GM12878 (cell line): ENCODE measurements around the gene H1-8.

Experiments
- CBFB ChIP-seq: IDR thresholded peaks from 2 replicates; pipeline ENCODE4 v1.6.1; 2016; ENCODE audit warnings: antibody characterized with exemption, low read depth
- EP300 ChIP-seq, 2 experiments: fragments of 150-350 bp in 1 of 2; IDR thresholded peaks; 2 replicates each; pipeline ENCODE4 v1.6.1; 2011 to 2012; ENCODE audit warnings: low read depth in 2 of 2, low read length in 2 of 2, borderline replicate concordance in 1 of 2, improper control_type of control experiment in 1 of 2, inconsistent platforms in 1 of 2; ENCODE audit not compliant: control insufficient read depth in 1 of 2
- KDM1A ChIP-seq: fragments of 200-600 bp; sonication (generic); IDR thresholded peaks from 2 replicates; pipeline ENCODE4 v1.6.1; 2016; ENCODE audit warnings: borderline replicate concordance
- KLF5 ChIP-seq: fragments of 450-650 bp; IDR thresholded peaks from 2 replicates; pipeline ENCODE4 v1.6.1; 2014; ENCODE audit warnings: mild to moderate bottlenecking; ENCODE audit not compliant: partially characterized antibody
- MEF2B ChIP-seq: fragments of 450-650 bp; IDR thresholded peaks from 2 replicates; pipeline ENCODE4 v1.6.1; 2018; ENCODE audit warnings: mild to moderate bottlenecking, moderate library complexity; ENCODE audit not compliant: partially characterized antibody, poor library complexity, severe bottlenecking
- POLR2AphosphoS5 ChIP-seq: IDR thresholded peaks from 2 replicates; pipeline ENCODE4 v1.6.1; 2011; ENCODE audit warnings: mild to moderate bottlenecking, low read length, inconsistent platforms
- RAD21 ChIP-seq: IDR thresholded peaks from 2 replicates; pipeline ENCODE4 v1.6.1; 2011; ENCODE audit warnings: mild to moderate bottlenecking, low read depth, low read length, moderate library complexity; ENCODE audit not compliant: insufficient read depth
- SREBF2 ChIP-seq: IDR thresholded peaks from 2 replicates; pipeline ENCODE4 v1.6.1; 2012; ENCODE audit warnings: mild to moderate bottlenecking, low read length
- TF ChIP-seq, protein P1 (sequence below), 3 experiments: IDR thresholded peaks in 2 of 3; conservative IDR thresholded peaks in 1 of 3; 2 replicates each; pipeline ENCODE4 v1.5.1; 2011; ENCODE audit warnings: low read depth in 3 of 3, low read length in 3 of 3, mild to moderate bottlenecking in 3 of 3, control low read depth in 2 of 3, moderate library complexity in 2 of 3, inconsistent platforms in 1 of 3, mixed read lengths in 1 of 3; ENCODE audit not compliant: control insufficient read depth in 2 of 3, insufficient read depth in 1 of 3; ENCODE audit errors: extremely low read depth in 1 of 3
- TF ChIP-seq, protein P2 (sequence below): fragments of 450-650 bp; IDR thresholded peaks from 2 replicates; pipeline ENCODE4 v1.6.1; 2018; ENCODE audit warnings: mild to moderate bottlenecking, low read depth, moderate library complexity; ENCODE audit not compliant: partially characterized antibody
- TF ChIP-seq, protein P3 (sequence below): IDR thresholded peaks from 2 replicates; pipeline ENCODE4 v1.6.1; 2011; ENCODE audit warnings: low read depth, low read length, improper control_type of control experiment, borderline replicate concordance

DNA sequence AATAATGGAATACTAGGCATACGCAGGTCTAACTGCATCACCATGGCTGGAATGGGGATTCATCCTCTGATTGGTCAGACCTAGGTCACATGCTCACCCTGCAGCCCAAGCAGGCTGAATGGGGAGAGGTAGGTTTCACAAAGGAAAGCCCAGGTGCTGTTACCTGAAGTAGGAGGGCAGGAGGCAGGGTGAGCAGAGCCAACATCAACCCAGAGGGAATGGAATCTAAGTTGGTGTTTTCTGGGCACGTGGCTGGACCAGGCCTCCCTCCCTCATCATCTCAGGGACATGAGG is 6.7 kb upstream of the H1-8 start:
- TF ChIP-seq, protein P1, sequence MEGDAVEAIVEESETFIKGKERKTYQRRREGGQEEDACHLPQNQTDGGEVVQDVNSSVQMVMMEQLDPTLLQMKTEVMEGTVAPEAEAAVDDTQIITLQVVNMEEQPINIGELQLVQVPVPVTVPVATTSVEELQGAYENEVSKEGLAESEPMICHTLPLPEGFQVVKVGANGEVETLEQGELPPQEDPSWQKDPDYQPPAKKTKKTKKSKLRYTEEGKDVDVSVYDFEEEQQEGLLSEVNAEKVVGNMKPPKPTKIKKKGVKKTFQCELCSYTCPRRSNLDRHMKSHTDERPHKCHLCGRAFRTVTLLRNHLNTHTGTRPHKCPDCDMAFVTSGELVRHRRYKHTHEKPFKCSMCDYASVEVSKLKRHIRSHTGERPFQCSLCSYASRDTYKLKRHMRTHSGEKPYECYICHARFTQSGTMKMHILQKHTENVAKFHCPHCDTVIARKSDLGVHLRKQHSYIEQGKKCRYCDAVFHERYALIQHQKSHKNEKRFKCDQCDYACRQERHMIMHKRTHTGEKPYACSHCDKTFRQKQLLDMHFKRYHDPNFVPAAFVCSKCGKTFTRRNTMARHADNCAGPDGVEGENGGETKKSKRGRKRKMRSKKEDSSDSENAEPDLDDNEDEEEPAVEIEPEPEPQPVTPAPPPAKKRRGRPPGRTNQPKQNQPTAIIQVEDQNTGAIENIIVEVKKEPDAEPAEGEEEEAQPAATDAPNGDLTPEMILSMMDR (IDR thresholded peaks at IDR 0.05 in 2 of 3, conservative IDR thresholded peaks at IDR 0.05 in 1 of 3; ENCODE audit: control insufficient read depth in 2 of 3, extremely low read depth in 1 of 3, insufficient read depth in 1 of 3, low read depth in 3 of 3, low read length in 3 of 3) = no peak
- TF ChIP-seq RAD21 = no peak
- no peak for TF ChIP-seq KDM1A
- TF ChIP-seq KLF5 = no peak
- no peak for TF ChIP-seq CBFB
- TF ChIP-seq POLR2AphosphoS5 = no peak
- TF ChIP-seq, protein P2, sequence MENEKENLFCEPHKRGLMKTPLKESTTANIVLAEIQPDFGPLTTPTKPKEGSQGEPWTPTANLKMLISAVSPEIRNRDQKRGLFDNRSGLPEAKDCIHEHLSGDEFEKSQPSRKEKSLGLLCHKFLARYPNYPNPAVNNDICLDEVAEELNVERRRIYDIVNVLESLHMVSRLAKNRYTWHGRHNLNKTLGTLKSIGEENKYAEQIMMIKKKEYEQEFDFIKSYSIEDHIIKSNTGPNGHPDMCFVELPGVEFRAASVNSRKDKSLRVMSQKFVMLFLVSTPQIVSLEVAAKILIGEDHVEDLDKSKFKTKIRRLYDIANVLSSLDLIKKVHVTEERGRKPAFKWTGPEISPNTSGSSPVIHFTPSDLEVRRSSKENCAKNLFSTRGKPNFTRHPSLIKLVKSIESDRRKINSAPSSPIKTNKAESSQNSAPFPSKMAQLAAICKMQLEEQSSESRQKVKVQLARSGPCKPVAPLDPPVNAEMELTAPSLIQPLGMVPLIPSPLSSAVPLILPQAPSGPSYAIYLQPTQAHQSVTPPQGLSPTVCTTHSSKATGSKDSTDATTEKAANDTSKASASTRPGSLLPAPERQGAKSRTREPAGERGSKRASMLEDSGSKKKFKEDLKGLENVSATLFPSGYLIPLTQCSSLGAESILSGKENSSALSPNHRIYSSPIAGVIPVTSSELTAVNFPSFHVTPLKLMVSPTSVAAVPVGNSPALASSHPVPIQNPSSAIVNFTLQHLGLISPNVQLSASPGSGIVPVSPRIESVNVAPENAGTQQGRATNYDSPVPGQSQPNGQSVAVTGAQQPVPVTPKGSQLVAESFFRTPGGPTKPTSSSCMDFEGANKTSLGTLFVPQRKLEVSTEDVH = no peak
- TF ChIP-seq, protein P3, sequence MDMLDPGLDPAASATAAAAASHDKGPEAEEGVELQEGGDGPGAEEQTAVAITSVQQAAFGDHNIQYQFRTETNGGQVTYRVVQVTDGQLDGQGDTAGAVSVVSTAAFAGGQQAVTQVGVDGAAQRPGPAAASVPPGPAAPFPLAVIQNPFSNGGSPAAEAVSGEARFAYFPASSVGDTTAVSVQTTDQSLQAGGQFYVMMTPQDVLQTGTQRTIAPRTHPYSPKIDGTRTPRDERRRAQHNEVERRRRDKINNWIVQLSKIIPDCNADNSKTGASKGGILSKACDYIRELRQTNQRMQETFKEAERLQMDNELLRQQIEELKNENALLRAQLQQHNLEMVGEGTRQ = no peak
- TF ChIP-seq EP300 (IDR thresholded peaks at IDR 0.05; ENCODE audit: borderline replicate concordance in 1 of 2, control insufficient read depth in 1 of 2, low read depth in 2 of 2, low read length in 2 of 2) = no peak
- no peak for TF ChIP-seq SREBF2
- TF ChIP-seq MEF2B = no peak
